Breast epithelium (tissue), 4 donors: Measurements from ENCODE around the gene DNAI1. TPM values are rescaled to one million over a fixed set of nuclear protein-coding genes. Genes with fewer than 3 reads are reported as not detected.

Source experiments
- DNase-seq, 2 donors: peaks; one replicate each; pipeline ENCODE4 v3.0.0-alpha.2; 2019; ENCODE audit warnings: low spot score in 2 of 2
- H3K27ac ChIP-seq, 2 donors: fragments of 200-600 bp; sonication (generic) in 1 of 2; one replicate each; pipeline ENCODE4 v1.5.1; 2016 to 2019; ENCODE audit warnings: mild to moderate bottlenecking in 1 of 2
- H3K27me3 ChIP-seq, 2 donors: fragments of 200-600 bp; sonication (generic) in 1 of 2; one replicate each; pipeline versions ENCODE4 v1.5.1 to v1.6.0; 2017 to 2019; ENCODE audit warnings: control low read depth in 1 of 2, mild to moderate bottlenecking in 1 of 2
- H3K36me3 ChIP-seq: fragments of 200-600 bp; one replicate; pipeline ENCODE4 v1.5.1; 2019
- H3K4me1 ChIP-seq, 2 donors: fragments of 200-600 bp; sonication (generic); one replicate each; pipeline ENCODE4 v1.5.1; 2016 to 2019; ENCODE audit warnings: control low read depth in 1 of 2
- H3K4me3 ChIP-seq, 3 donors: fragments of 200-600 bp; sonication (generic); 1 replicate in 2 of 3; 2 replicates in 1 of 3; pipeline ENCODE4 v1.5.1; 2016 to 2019; ENCODE audit warnings: mild to moderate bottlenecking in 3 of 3, moderate library complexity in 2 of 3
- H3K9me3 ChIP-seq, 2 donors: fragments of 200-600 bp; sonication (generic) in 1 of 2; one replicate each; pipeline ENCODE4 v1.5.1; 2016 to 2019; ENCODE audit warnings: control low read depth in 1 of 2
- POLR2A ChIP-seq: fragments of 450-650 bp; IDR thresholded peaks from one replicate; pipeline ENCODE4 v1.6.1; 2016; ENCODE audit warnings: antibody characterized with exemption, mild to moderate bottlenecking, moderate library complexity
- POLR2AphosphoS5 ChIP-seq, 3 donors: sonication (generic); formaldehyde crosslinking; IDR thresholded peaks; one replicate each; pipeline ENCODE4 v1.6.1; 2017; ENCODE audit warnings: antibody characterized with exemption in 3 of 3
- intact Hi-C: fragments of 100-400 bp; cut with DNase I; formaldehyde crosslinking; loops from one replicate; pipeline ENCODE4 v1.15.1; 2023; ENCODE audit warnings: low total_unique reads
- total RNA-seq, 3 donors: library from RNA; depleted of rRNA; stranded (reverse); fragments of >200 nt; gene quantifications; one replicate each; pipeline ENCODE4 v1.1.0, GENCODE V29; 2016
- TF ChIP-seq, protein P1 (sequence below), 3 donors: fragments of 450-650 bp; IDR thresholded peaks; one replicate each; pipeline ENCODE4 v1.5.1; 2016 to 2017; ENCODE audit warnings: antibody characterized with exemption in 3 of 3, mild to moderate bottlenecking in 3 of 3, moderate library complexity in 3 of 3

Gene DNAI1
- total RNA-seq = 1 to 10 TPM in 2 of 3 donors, not detected in 1; 1.6 to 3.2 TPM

GRCh38 chr9:34458013-34458958 lies at the start of gene DNAI1, which contains the start of gene FAM219A:
Gene DNAI1, plus strand, starts transcription at chr9:34458805. Its CDS starts 201 bp downstream, at chr9:34459006.
Gene FAM219A, minus strand, starts transcription at chr9:34458570. Its CDS starts 307 bp downstream, at chr9:34458263.
- H3K27me3 ChIP-seq = no peaks in the 10 kb centered on the region
- H3K4me3 ChIP-seq = peak within 1 kb of the TSS; percentile 78 to 88 (median 82)
- peak; percentile 98 to 99 for DNase-seq
- intact Hi-C loops = no loop called here
- no peaks in the 10 kb centered on the region for H3K4me1 ChIP-seq
- H3K9me3 ChIP-seq = no peaks in the 10 kb centered on the region
- peak within 1 kb of the TSS; percentile 75 to 87 for H3K27ac ChIP-seq
- TF ChIP-seq, protein P1, sequence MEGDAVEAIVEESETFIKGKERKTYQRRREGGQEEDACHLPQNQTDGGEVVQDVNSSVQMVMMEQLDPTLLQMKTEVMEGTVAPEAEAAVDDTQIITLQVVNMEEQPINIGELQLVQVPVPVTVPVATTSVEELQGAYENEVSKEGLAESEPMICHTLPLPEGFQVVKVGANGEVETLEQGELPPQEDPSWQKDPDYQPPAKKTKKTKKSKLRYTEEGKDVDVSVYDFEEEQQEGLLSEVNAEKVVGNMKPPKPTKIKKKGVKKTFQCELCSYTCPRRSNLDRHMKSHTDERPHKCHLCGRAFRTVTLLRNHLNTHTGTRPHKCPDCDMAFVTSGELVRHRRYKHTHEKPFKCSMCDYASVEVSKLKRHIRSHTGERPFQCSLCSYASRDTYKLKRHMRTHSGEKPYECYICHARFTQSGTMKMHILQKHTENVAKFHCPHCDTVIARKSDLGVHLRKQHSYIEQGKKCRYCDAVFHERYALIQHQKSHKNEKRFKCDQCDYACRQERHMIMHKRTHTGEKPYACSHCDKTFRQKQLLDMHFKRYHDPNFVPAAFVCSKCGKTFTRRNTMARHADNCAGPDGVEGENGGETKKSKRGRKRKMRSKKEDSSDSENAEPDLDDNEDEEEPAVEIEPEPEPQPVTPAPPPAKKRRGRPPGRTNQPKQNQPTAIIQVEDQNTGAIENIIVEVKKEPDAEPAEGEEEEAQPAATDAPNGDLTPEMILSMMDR (IDR thresholded peaks at IDR 0.05) = no peak
- TF ChIP-seq POLR2A (peak; percentile 72), POLR2AphosphoS5 (IDR thresholded peaks at IDR 0.05) (peak; percentile 74 to 93 (median 81))
- no peaks in the 10 kb centered on the region for H3K36me3 ChIP-seq

GRCh38 chr9:34409154-34409553 lies 49.5 kb upstream of the DNAI1 start:
- no peak for DNase-seq
- H3K4me1 ChIP-seq = no peaks in the 10 kb centered on the region
- H3K36me3 ChIP-seq = no peaks in the 10 kb centered on the region
- no peaks in the 10 kb centered on the region for H3K9me3 ChIP-seq
- H3K27ac ChIP-seq = no peak overlapping the region
- no peaks in the 10 kb centered on the region for H3K27me3 ChIP-seq
- TF ChIP-seq POLR2AphosphoS5 (IDR thresholded peaks at IDR 0.05) = no peak
- no peak for TF ChIP-seq POLR2A
- TF ChIP-seq, protein P1 (IDR thresholded peaks at IDR 0.05) = no peak
- H3K4me3 ChIP-seq = no peak overlapping the region
- intact Hi-C loops = no loop called here

DNA sequence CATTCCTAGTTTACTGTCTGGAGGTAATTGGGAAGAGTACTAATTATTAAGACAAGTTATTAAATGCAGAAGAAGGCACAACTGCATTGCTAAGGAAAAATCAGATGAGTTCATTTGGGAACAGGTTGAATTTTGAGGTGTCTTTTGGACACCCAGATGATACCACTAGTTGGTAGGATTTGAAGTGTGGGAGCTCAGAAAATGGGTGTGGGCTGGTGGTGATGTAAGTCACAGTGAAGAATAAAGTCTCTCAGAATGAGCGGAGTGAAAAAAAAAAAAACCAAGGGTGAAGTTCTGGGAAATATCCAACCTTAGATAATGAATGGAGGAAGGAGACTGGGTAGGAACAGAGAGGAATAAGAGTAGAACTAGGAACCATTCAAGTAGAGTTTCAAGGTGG lies 46.3 kb upstream of the DNAI1 start:
- Histone ChIP-seq H3K36me3 (no peaks in the 10 kb centered on the region), H3K4me1 (no peaks in the 10 kb centered on the region), H3K4me3 (no peak overlapping the region), H3K9me3 (no peaks in the 10 kb centered on the region), H3K27me3 (no peaks in the 10 kb centered on the region), H3K27ac (no peak overlapping the region)
- no peak for DNase-seq
- TF ChIP-seq POLR2A = no peak
- TF ChIP-seq, protein P1 (IDR thresholded peaks at IDR 0.05) = no peak
- no peak for TF ChIP-seq POLR2AphosphoS5 (IDR thresholded peaks at IDR 0.05)
- intact Hi-C loops = no loop called here

GRCh38 chr9:34413231-34413852 lies 45.3 kb upstream of the DNAI1 start:
- DNase-seq = peak in 1 of 2 donors; percentile 60
- Histone ChIP-seq H3K27me3 (no peaks in the 10 kb centered on the region), H3K36me3 (no peaks in the 10 kb centered on the region), H3K27ac (no peak overlapping the region), H3K4me1 (no peaks in the 10 kb centered on the region), H3K4me3 (no peak overlapping the region), H3K9me3 (no peaks in the 10 kb centered on the region)
- intact Hi-C loops = no loop called here
- TF ChIP-seq POLR2AphosphoS5 (IDR thresholded peaks at IDR 0.05) = no peak
- no peak for TF ChIP-seq POLR2A
- TF ChIP-seq, protein P1 (IDR thresholded peaks at IDR 0.05) = no peak

DNA sequence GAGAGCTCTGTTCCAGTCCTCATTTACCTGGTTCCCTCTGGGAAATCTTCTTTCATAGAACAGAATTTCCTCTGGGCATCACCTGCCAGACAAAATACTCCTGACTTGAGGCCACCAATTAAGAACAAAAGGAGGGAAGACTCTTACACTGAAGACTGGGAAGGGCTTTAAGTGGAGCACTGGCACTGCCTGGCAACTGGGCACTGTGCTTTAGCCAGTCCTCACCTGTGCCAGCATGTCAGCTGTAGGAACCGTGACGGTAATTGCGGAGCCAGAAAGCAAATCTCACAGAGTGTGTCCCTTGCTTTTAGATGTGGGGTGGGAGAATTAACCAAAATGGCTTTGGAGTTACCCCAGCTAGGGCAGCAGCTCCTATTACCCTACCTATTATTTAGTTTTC lies 40.9 kb upstream of the DNAI1 start:
- H3K36me3 ChIP-seq = no peaks in the 10 kb centered on the region
- TF ChIP-seq POLR2AphosphoS5 (IDR thresholded peaks at IDR 0.05) (no peak), POLR2A (no peak)
- TF ChIP-seq, protein P1 (IDR thresholded peaks at IDR 0.05) = no peak
- no peak overlapping the region for H3K4me3 ChIP-seq
- no peaks in the 10 kb centered on the region for H3K4me1 ChIP-seq
- DNase-seq = no peak
- no peaks in the 10 kb centered on the region for H3K9me3 ChIP-seq
- H3K27ac ChIP-seq = no peak overlapping the region
- intact Hi-C loops = no loop called here
- H3K27me3 ChIP-seq = no peaks in the 10 kb centered on the region
